ENCODE measurements around the gene ARFGAP3. TPM values are rescaled to one million over a fixed set of nuclear protein-coding genes. Genes with fewer than 3 reads are reported as not detected.

ARFGAP3 gene
- total RNA-seq = 34.7 TPM

GRCh38 chr22:42856865-42857704 is at the start of gene ARFGAP3:
TSS of gene ARFGAP3 (minus strand) at chr22:42857273. CDS start at chr22:42857182, 91 bp downstream.

Small RNA genes lying within 50 kb of the gene (small RNA-seq; reads per million reads assigned to genes)
- not detected for gene RF00019 (ENCODE audit: low replicate concordance)

Other genes starting within 250 kb of the ARFGAP3 start
- 51.4 TPM for gene POLDIP3, start 242.4 kb downstream of the ARFGAP3 start, total RNA-seq
- 0.41 TPM for gene ATP5MGL, start 216.7 kb downstream of the ARFGAP3 start, total RNA-seq
- gene CYB5R3, start 207.9 kb downstream of the ARFGAP3 start, total RNA-seq = 79.5 TPM
- gene A4GALT, start 136.4 kb downstream of the ARFGAP3 start, total RNA-seq = 22.6 TPM
- gene PACSIN2, start 157.9 kb upstream of the ARFGAP3 start, total RNA-seq = 40.3 TPM
- gene TTLL1, start 232.1 kb upstream of the ARFGAP3 start, total RNA-seq = 11.1 TPM